GM21423 (cell line): ENCODE data around the gene FPR2.
"Not testable (repeated sequence)": the region's sequence is repeated elsewhere in the genome, so short reads cannot be mapped to it uniquely, and the experiment has no call there.

Source experiments
- ATAC-seq: cut with Tn5 transposase; IDR thresholded peaks from one replicate; pipeline ENCODE4 v1.9.1; 2021; ENCODE audit warnings: mild to moderate bottlenecking, moderate library complexity; ENCODE audit not compliant: unreplicated experiment

Gene FPR2, protein sequence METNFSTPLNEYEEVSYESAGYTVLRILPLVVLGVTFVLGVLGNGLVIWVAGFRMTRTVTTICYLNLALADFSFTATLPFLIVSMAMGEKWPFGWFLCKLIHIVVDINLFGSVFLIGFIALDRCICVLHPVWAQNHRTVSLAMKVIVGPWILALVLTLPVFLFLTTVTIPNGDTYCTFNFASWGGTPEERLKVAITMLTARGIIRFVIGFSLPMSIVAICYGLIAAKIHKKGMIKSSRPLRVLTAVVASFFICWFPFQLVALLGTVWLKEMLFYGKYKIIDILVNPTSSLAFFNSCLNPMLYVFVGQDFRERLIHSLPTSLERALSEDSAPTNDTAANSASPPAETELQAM

GRCh38 chr19:51760697-51761356 lies at the start of gene FPR2:
Gene FPR2, plus strand, starts transcription at chr19:51761180. Its CDS starts 7,479 bp downstream, at chr19:51768659.
- no peak for ATAC-seq

- ATAC-seq, result no peak
Measured at GRCh38 chr19:51711702-51712101, 49.3 kb upstream of the FPR2 start.

- no peak for ATAC-seq
Measured at GRCh38 chr19:51712461-51713081, 48.4 kb upstream of the FPR2 start.

DNA sequence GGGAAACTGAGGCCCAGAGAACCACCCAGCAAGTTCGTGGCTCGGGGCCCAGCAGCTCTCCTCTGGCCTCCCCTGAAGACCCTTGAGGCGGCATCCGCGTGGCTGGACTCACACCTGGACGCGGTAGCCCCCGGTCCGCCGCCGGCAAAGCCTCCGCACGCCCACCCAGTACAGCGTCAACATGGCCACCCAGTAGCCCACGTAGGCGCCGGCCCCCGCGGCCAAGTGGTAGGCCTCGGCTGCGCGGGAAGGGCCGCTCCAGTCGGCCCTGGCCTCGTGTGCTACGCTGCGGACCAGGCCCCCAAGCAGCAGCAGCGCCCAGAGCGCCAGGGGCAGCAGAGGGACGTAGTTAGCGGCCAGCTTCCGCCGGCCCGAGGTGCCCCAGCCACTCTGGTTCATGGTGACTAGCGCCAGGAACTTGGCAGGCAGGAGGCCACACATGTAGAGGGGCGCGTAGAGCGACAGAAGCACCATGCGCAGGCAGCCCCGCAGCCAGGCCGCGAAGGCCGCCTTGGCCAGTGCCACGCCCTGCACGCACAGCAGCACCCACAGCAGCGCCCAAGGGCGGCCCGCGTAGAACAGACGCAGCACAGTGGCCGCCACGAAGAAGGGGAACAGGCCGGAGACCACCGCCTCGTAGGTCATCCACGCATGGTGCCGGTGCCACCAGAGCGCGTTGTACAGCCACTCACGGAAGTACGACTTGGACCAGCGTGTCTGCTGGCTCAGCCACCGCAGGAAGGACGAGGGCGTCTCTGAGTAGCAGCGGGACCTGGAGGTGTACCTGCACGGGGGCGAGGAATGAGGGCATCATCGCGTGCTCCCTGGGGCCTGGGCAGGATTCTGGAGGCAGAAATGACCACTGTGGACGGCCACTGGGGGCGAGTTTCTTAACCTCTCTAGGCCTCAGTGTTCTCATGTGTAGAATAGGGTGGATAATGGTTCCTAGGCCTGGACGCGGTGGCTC lies 47.4 kb upstream of the FPR2 start:
- no peak for ATAC-seq

GRCh38 chr19:51714848-51715247 lies 46.1 kb upstream of the FPR2 start:
- no peak for ATAC-seq

DNA sequence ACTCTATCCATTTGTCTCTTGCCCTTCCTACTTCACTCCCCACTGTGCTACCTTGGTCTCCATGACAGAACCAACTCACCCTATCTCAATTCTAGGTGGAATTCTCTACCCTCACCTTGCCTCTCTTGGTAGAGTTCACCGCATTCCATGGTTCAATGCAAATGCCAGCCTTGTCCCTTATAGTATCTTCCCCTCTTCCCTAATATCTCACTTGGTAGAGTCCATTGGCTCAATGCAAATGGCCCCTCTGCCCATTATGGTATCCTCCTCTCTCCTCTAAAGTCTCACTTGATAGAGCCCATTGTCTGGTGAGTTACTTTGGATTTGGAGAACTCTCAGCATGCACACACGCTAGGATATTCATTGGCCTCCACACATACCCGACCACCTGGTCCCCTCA lies 45.1 kb upstream of the FPR2 start:
- ATAC-seq, result no peak

- ATAC-seq, result no peak
Measured at GRCh38 chr19:51716925-51717324, 44.1 kb upstream of the FPR2 start.

- ATAC-seq, result no peak
Measured at GRCh38 chr19:51719251-51719988, 41.6 kb upstream of the FPR2 start.

- no peak for ATAC-seq
Measured at GRCh38 chr19:51721905-51722304, 39.1 kb upstream of the FPR2 start.

DNA sequence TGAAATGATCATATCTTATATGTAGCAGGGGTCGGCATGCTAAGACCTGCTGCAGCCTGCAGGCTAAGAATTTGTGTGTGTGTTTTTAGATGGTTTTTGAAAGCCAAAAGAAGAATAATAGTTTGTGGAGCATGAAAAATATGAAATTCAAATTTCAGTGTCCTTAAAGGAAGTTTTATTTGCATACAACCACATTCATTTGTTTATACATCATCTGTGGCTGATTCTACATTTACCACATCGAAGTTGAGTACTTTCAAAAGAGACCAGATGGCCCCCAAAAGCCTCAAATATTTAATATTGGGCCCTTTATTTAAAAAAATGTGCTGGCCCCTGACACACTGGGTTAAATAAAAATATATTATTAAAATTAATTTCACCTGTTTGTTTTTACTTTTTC lies 38.5 kb upstream of the FPR2 start:
- no peak for ATAC-seq

GRCh38 chr19:51724543-51724942 lies 36.4 kb upstream of the FPR2 start:
- no peak for ATAC-seq

DNA sequence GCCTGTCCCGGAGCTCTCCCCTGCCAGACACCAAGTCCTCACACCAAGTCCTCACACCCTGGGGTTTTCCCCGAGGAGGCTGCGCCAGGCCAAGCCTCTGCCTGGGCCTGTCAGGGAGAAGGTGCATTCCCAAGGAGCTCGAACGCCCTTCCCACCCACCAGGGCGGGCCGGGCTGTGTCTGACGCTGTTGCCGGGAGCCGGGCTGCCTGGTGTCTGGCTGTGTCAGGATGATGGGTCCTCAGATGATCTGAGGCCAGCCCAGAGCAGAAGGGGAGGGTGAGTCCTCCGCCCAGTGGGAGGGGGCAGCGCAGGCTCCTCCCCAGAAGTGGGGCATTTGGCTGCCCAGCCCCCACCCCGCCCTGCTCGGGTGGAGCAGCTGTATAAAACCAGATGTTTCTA lies 34.9 kb upstream of the FPR2 start:
- ATAC-seq, result no peak

GRCh38 chr19:51727349-51727880 lies 33.6 kb upstream of the FPR2 start:
- ATAC-seq, result no peak

DNA sequence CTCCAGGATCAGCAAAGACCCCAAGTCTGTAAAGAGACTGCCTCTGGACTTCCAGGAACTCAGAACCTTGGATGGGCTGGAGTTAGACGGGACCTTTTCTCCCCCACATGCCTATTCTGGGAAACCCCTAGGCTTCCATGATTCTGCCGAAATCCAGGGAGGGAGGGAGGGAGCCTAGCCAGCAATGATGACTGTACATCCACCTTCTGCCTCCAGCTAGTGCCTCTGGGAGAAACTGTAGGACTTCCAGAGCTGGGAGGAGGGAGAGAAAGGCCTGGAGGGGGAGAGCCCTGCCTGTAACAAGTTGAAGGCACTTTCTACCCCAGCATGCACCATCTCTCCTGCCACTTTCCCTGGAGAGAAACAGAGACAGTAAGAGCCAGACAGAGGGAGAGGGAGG lies 31.2 kb upstream of the FPR2 start:
- no peak for ATAC-seq

- no peak for ATAC-seq
Measured at GRCh38 chr19:51733742-51734522, 27.0 kb upstream of the FPR2 start.

DNA sequence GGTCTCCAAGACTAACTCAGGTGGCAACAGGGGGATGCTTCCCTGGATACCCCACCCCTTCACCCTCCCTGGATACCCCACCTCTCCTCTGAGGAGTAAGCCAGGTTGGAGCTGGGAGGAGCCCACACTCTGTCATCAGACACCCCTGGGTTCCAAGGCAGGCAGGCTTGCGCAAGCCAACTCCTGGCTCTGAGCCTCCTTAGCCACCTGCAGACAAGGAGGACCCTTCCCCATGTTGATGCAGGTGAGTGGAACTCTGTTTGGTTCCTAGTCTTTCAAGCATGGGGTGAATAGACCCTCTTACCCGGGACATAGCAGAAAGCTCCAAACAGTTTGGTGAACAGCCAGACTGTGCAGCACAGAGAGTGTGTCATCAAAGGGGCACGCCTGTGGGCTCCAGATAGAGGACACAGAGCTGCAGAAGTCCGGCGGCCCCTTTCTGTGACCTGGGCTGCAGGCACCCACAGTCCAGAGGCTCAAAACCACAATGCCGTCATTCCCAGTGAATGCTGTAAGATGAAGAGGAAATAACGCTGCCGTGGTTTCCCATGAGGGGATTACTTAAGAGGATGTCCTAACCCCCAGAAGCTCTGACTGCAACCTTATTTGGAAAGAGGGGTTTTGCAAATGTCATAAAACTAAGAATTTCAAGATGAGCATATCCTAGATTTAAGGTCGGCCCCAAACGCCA lies 25.1 kb upstream of the FPR2 start:
- no peak for ATAC-seq

DNA sequence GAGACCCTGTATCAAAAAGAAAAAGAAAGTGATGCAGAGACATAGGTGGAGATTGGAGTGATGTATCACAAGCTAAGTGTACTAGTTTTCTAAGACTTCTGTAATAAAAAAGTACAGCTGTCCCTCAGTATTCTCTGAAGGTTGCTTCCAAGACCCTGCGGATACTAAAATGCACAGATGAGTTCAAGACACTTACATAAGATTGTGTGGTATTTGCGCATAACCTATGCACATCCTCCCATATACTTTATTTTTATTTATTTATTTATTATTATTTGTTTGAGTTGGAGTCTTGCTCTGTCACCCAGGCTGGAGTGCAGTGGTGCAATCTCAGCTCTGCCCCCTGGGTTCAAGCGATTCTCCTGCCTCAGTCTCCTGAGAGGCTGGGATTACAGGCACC lies 23.6 kb upstream of the FPR2 start:
- no peak for ATAC-seq

DNA sequence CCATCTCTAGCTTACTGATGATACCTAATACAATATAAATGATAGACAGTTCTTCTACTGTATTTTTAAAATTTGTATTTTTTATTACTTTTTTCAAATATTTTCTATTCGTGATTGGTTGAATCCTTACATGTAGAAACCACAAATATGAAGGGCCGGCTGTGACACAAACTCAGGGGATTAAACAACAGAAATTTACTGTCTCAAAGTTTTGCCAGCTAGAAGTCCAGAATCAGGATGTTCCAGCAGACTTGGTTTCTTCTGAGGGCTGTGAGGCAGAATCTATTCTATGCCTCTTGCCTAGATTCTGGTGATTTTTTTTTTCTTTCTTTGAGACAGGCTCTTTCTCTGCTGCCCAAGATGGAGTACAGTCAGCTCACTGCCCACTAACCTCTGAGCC lies 23.1 kb upstream of the FPR2 start:
- ATAC-seq, result no peak

DNA sequence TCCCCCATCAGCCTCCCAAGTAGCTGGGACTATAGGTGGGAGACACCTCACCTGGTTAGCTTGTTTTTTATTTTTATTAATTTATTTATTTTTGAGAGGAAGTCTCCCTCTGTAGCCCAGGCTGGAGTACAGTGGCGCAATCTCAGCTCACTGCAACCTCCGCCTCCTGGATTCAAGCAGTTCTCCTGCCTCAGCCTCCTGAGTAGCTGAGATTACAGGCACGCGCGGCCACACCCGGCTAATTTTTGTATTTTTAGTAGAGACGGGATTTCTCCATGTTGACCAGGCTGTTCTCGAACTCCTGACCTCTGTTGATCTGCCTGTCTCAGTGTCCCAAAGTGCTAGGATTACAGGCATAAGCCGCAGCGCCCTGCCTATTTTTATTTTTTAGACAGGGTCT lies 22.5 kb upstream of the FPR2 start:
- not testable (repeated sequence) for ATAC-seq
